ENCODE measurements around the gene POT1.

DNA sequence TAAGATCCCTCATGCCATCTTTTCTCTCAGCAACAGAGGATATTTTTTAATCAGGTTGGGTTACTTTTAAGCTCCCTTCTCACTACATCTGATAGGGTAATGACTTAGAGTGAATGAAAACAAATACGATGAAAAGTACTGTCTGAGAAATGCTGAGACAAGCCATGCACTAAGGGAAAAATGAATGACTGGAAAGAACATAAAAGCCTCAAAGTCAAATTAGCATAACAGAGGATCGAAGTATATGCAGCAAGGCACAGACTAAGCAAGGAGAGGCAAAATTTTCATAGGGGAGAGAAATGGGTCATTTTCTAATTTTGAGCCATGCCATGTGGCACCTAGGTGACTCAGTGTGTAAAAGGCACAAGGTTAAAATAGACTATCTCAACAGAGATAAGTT, 8.5 kb upstream of the POT1 start:
- TF ChIP-seq, protein P1, sequence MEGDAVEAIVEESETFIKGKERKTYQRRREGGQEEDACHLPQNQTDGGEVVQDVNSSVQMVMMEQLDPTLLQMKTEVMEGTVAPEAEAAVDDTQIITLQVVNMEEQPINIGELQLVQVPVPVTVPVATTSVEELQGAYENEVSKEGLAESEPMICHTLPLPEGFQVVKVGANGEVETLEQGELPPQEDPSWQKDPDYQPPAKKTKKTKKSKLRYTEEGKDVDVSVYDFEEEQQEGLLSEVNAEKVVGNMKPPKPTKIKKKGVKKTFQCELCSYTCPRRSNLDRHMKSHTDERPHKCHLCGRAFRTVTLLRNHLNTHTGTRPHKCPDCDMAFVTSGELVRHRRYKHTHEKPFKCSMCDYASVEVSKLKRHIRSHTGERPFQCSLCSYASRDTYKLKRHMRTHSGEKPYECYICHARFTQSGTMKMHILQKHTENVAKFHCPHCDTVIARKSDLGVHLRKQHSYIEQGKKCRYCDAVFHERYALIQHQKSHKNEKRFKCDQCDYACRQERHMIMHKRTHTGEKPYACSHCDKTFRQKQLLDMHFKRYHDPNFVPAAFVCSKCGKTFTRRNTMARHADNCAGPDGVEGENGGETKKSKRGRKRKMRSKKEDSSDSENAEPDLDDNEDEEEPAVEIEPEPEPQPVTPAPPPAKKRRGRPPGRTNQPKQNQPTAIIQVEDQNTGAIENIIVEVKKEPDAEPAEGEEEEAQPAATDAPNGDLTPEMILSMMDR (IDR thresholded peaks at IDR 0.05): no peak
- TF ChIP-seq POLR2A (IDR thresholded peaks at IDR 0.05): no peak
- TF ChIP-seq POLR2AphosphoS5 (IDR thresholded peaks at IDR 0.05): no peak

All from suprapubic skin (tissue), 4 donors.